HG02852 (cell line): Measurements from ENCODE around the gene METTL6.
"Not testable (repeated sequence)": the region's sequence is repeated elsewhere in the genome, so short reads cannot be mapped to it uniquely, and the experiment has no call there.

Source experiments
- ATAC-seq: cut with Tn5 transposase; IDR thresholded peaks from one replicate; pipeline ENCODE4 v1.9.1; 2021; ENCODE audit warnings: mild to moderate bottlenecking, moderate library complexity; ENCODE audit not compliant: unreplicated experiment

The METTL6 gene, protein sequence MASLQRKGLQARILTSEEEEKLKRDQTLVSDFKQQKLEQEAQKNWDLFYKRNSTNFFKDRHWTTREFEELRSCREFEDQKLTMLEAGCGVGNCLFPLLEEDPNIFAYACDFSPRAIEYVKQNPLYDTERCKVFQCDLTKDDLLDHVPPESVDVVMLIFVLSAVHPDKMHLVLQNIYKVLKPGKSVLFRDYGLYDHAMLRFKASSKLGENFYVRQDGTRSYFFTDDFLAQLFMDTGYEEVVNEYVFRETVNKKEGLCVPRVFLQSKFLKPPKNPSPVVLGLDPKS

GRCh38 chr3:15427182-15427880 is at the start of gene METTL6, which contains the start of gene EAF1:
METTL6 (minus strand) TSS chr3:15427544; CDS start chr3:15426511, 1,033 bp downstream.
EAF1 (plus strand) TSS chr3:15427598; CDS start chr3:15427780, 182 bp downstream.
- peak; percentile 90 for ATAC-seq

DNA sequence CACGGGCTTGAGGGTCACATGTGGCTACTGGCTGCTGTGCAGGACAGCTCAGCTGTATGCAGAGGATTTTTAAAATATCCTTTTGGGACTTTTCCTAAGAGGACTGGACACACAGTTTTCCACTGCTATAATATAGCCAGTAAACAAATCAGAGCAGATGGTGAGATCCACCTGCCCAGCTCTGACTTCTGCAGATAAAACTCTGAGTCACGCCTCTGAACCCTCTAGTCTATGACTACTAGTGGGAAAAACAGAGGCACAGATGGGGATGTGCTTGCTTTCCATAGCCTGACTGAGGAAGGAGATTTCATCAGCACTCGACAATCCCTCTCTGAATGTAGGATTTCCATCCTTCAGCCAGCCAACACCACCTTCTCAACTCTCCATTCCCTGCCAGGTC is 49.0 kb upstream of the METTL6 start:
- ATAC-seq = no peak

DNA sequence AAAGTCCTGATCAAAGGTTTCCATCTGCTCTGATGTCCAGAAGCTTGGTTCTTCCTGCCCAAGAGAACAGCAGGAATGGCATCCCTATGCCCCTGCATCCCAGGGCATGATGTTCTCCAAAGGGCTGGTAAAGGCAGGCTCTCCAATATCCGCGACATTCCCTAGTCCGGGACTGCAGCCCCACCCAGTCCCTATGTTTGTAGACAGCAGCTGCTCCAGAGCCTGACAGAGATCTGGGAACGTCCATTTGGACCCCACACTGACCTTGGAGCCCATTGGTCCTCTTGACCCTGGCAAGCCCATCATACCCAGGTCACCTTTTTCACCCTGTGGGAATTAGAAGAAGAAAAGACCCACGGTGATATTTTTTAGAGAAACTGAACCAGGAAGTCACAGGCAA is 47.8 kb upstream of the METTL6 start:
- ATAC-seq = no peak

- no peak for ATAC-seq
Observed at GRCh38 chr3:15471861-15472260, 44.5 kb upstream of the METTL6 start.

- ATAC-seq = no peak
Observed at GRCh38 chr3:15470849-15471248, 43.5 kb upstream of the METTL6 start.

DNA sequence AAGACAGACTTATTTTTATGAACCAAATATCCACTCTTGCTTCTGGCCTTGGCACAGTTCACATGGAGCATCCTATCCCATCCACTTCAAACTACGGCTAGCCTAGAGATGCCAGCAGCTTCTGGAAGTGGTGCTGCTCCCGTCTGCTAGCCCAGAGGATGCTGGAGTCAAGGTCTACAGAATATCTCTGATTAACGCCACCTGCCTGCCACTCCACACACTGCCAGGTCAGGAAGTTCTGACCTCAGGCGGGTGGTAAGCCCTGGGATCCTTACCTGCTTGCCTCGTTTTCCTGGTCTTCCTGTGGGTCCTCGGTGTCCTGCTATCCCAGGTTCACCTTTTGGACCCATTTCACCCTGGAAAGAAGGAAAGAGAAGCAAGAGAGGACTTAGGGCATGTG is 42.9 kb upstream of the METTL6 start:
- no peak for ATAC-seq

- no peak for ATAC-seq
Observed at GRCh38 chr3:15467227-15468181, 40.2 kb upstream of the METTL6 start.

DNA sequence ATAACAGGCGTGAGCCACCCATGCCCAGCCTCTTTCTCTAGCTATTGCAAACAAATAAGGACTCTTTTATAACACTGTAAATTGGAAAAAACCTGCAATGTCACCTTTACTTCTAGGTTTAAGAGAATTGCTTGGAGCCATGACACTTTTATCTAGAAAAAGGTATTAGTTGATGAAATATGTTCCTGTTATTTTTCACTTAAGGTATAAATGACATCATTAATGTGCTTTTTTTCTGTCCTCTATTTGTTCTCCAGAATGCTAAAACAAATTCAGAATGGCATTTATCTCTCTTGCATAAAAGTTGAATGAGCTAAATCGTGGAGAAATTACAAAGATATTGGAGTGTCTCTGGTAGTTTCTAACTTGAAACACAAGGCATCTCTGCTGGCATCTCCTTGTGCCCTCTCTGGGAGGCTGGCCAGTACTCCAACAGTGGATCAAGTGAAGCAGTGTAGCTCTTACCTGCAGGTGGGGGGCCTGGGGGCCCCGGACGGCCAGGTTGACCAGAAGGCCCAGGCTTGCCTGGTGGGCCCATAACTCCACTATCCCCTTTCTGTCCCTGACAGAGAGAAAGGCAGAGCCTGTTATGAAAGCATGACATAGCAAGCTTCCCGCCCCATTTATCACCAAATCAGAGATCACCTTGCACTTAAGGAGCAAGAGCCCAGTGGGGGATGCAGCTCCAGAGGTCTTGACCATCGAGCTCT is 38.7 kb upstream of the METTL6 start:
- no peak for ATAC-seq

- no peak for ATAC-seq
Observed at GRCh38 chr3:15462451-15462850, 35.1 kb upstream of the METTL6 start.

DNA sequence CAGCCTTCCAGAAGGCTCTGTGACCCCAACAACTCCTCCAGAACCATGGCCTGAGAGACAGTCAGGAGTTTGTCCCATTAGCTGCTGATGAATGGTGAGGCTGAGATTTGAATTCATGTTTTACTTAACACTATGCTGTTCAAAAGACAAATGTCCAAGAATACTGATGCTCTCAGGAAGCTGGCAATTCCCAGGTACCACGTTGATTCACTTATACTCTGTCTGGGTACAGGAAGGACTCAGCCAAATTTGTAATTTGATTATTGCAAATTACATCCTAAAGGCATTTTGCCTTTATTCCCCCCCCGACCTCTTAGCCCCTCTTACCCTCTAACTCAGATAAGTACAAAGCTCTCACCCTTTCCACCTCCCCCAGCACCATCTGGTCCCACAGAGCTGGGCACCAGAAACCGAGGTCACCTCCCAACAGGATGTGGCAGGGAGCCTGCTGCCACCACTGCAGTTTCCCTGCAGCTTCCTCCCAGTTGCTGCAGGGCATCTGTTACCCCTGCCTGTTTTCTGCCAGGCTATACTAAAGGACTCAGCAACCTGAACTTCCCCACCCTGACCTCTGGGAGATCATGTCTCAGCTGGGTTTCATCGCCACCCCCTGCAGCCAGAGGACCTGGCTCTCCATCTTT is 33.7 kb upstream of the METTL6 start:
- ATAC-seq = no peak

GRCh38 chr3:15458212-15458780 is 31.0 kb upstream of the METTL6 start:
- ATAC-seq = no peak

- not testable (repeated sequence) for ATAC-seq
Observed at GRCh38 chr3:15456915-15457314, 29.6 kb upstream of the METTL6 start.

- no peak for ATAC-seq
Observed at GRCh38 chr3:15456321-15456720, 29.0 kb upstream of the METTL6 start.

GRCh38 chr3:15455756-15456155 is 28.4 kb upstream of the METTL6 start:
- ATAC-seq = no peak

DNA sequence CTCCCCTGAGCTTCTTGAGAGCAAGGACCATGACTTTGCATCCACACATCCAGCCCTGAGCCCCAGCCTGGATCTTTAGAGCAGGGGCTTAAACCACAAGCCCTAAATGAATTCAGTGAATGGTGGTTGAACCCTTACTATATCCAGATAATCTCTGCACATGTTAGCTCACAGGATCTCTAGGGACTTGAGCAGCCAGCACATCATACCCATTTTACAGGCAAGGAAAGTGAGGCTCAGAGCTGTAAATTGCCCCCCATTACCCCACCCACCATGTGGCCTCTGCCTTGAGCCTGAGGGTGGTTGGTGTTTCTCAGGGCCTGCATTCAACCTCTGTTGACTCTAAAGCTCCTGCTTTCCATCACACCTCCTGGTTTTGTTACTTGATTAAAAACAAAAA is 27.6 kb upstream of the METTL6 start:
- ATAC-seq = no peak

DNA sequence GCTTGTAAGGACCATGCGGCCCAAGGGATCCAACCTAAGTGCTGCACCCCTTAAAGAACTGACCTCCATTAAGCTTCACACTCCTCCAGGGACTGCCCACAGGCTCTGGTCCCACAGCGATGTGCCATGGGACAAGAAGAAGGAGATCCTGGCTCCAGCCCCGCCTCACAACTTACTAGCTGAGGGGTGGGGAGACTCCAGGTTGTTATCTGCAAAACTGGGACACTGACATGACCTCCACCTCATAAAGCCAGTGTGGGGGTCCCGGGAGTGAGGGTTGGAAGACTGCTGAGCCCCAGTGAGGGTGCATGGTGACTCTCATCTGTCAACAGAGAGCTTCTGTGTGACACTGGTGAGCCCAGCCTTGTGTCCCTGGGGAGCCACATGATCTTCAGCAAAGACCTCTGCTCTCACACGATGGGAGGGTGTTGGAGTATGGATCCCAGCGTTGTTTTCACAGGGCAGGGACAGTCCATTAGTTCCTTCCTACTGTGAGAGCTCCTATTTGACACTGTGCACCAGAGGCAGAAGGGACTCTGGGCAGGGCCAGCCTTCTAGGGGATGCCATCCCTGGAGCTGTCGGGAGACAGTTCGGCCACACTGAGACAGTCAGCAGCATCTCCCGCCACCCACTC is 26.8 kb upstream of the METTL6 start:
- no peak for ATAC-seq

- ATAC-seq = no peak
Observed at GRCh38 chr3:15453501-15453900, 26.2 kb upstream of the METTL6 start.

GRCh38 chr3:15452961-15453360 is 25.6 kb upstream of the METTL6 start:
- ATAC-seq = no peak

GRCh38 chr3:15452156-15452555 is 24.8 kb upstream of the METTL6 start:
- ATAC-seq = no peak
